Sigmoid colon (tissue), 4 donors: ENCODE data around the gene NRTN.

Experiments used
- EP300 ChIP-seq, 4 donors: sonication (generic); formaldehyde crosslinking; IDR thresholded peaks; one replicate each; pipeline ENCODE4 v1.6.1; 2017; ENCODE audit warnings: antibody characterized with exemption in 4 of 4
- POLR2A ChIP-seq, 2 donors: fragments of 450-650 bp; IDR thresholded peaks; one replicate each; pipeline ENCODE4 v1.6.1; 2016; ENCODE audit warnings: antibody characterized with exemption in 2 of 2, mild to moderate bottlenecking in 2 of 2, moderate library complexity in 2 of 2
- POLR2AphosphoS5 ChIP-seq, 4 donors: sonication (generic); formaldehyde crosslinking; IDR thresholded peaks; one replicate each; pipeline ENCODE4 v1.6.1; 2017; ENCODE audit warnings: antibody characterized with exemption in 4 of 4
- TF ChIP-seq, protein P1 (sequence below), 4 experiments: fragments of 450-650 bp in 3 of 4; fragments of 200-600 bp in 1 of 4; IDR thresholded peaks; one replicate each; pipeline ENCODE4 v1.5.1; 2016 to 2019; ENCODE audit warnings: antibody characterized with exemption in 4 of 4, mild to moderate bottlenecking in 3 of 4, moderate library complexity in 2 of 4

DNA sequence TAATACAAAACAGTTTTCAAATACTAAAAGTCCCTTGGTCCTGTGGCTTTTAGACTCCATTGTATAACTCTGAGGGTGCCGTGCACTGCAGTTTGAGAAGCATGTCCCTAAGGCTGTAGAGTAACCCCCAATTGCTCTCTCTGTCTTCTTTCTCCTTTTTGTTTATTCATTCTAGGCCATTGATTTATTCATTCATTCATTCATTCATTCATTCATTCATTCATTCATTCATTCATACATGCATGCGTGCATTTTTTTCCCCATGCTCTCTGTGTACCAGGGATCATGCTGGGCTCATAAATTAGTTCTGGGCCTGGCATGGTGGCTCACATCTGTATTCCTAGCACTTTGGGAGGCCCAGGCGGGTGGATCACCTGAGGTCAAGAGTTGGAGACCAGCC, 39.6 kb upstream of the NRTN start:
- TF ChIP-seq, protein P1, sequence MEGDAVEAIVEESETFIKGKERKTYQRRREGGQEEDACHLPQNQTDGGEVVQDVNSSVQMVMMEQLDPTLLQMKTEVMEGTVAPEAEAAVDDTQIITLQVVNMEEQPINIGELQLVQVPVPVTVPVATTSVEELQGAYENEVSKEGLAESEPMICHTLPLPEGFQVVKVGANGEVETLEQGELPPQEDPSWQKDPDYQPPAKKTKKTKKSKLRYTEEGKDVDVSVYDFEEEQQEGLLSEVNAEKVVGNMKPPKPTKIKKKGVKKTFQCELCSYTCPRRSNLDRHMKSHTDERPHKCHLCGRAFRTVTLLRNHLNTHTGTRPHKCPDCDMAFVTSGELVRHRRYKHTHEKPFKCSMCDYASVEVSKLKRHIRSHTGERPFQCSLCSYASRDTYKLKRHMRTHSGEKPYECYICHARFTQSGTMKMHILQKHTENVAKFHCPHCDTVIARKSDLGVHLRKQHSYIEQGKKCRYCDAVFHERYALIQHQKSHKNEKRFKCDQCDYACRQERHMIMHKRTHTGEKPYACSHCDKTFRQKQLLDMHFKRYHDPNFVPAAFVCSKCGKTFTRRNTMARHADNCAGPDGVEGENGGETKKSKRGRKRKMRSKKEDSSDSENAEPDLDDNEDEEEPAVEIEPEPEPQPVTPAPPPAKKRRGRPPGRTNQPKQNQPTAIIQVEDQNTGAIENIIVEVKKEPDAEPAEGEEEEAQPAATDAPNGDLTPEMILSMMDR (IDR thresholded peaks at IDR 0.05): no peak
- TF ChIP-seq EP300 (IDR thresholded peaks at IDR 0.05) (no peak), POLR2AphosphoS5 (IDR thresholded peaks at IDR 0.05) (no peak), POLR2A (IDR thresholded peaks at IDR 0.05) (no peak)
